SK-N-SH (cell line): Measurements from ENCODE around the gene FABP6. TPM values are rescaled to one million over a fixed set of nuclear protein-coding genes. Genes with fewer than 3 reads are reported as not detected.

ENCODE experiments used
- CTCF ChIA-PET: fragments of 300-600, 350-600 bp; formaldehyde crosslinking; extraction: SDS; loops from one replicate; lab custom pipeline; 2021; lab: Yijun Ruan, JAX
- POLR2A ChIA-PET: fragments of 350-600 bp; sonication (Branson Sonifier 250); formaldehyde crosslinking; extraction: SDS; loops from one replicate; lab custom pipeline; 2020; ENCODE audit warnings: antibody characterized with exemption, inconsistent platforms; lab: Yijun Ruan, JAX
- DNase-seq: peaks from one replicate; pipeline ENCODE4 v3.0.0; 2012
- H2AFZ ChIP-seq: fragments of 200-600 bp; sonication (generic); 2 replicates; pipeline ENCODE4 v1.8.1; 2016; ENCODE audit warnings: antibody characterized with exemption, mild to moderate bottlenecking, low read depth
- H3F3A ChIP-seq: fragments of 200-600 bp; sonication (generic); replicated peaks from 2 replicates; pipeline ENCODE3; 2016; ENCODE audit warnings: antibody characterized with exemption, mild to moderate bottlenecking; ENCODE audit not compliant: insufficient read depth
- H3K27ac ChIP-seq, 2 experiments: fragments of 200-500 bp in 1 of 2; fragments of 200-600 bp in 1 of 2; sonication (Bioruptor generic) in 1 of 2; sonication (generic), shearing (Covaris generic) in 1 of 2; 2 replicates each; pipeline versions ENCODE4 v1.5.1 to v1.6.1; 2014 to 2016; ENCODE audit warnings: low read depth in 2 of 2, inconsistent platforms in 1 of 2, low read length in 1 of 2, mild to moderate bottlenecking in 1 of 2, mixed read lengths in 1 of 2
- H3K27me3 ChIP-seq: fragments of 200-600 bp; sonication (generic), shearing (Covaris generic); 2 replicates; pipeline ENCODE4 v1.6.1; 2016; ENCODE audit warnings: mixed run types; ENCODE audit not compliant: insufficient read depth
- H3K36me3 ChIP-seq, 2 experiments: fragments of 200-500 bp in 1 of 2; fragments of 200-600 bp in 1 of 2; sonication (Bioruptor generic) in 1 of 2; sonication (generic) in 1 of 2; replicated peaks in 1 of 2; 2 replicates each; pipeline versions ENCODE3 to v1.5.1; 2014 to 2016; ENCODE audit warnings: low read length in 1 of 2, mild to moderate bottlenecking in 1 of 2; ENCODE audit not compliant: insufficient read depth in 2 of 2, control insufficient read depth in 1 of 2
- H3K4me1 ChIP-seq, 2 experiments: fragments of 200-500 bp in 1 of 2; fragments of 200-600 bp in 1 of 2; sonication (Bioruptor generic) in 1 of 2; sonication (generic), shearing (Covaris generic) in 1 of 2; 2 replicates each; pipeline versions ENCODE4 v1.5.1 to v1.6.1; 2014 to 2016; ENCODE audit warnings: low read depth in 1 of 2, low read length in 1 of 2, mixed run types in 1 of 2; ENCODE audit not compliant: insufficient read depth in 2 of 2, control insufficient read depth in 1 of 2
- H3K4me2 ChIP-seq: fragments of 200-600 bp; sonication (generic), shearing (Covaris generic); 2 replicates; pipeline ENCODE4 v1.6.1; 2017; ENCODE audit warnings: mixed run types
- H3K4me3 ChIP-seq, 2 experiments: fragments of 200-500 bp in 1 of 2; fragments of 200-600 bp in 1 of 2; sonication (Bioruptor generic) in 1 of 2; sonication (generic), shearing (Covaris generic) in 1 of 2; 2 replicates each; pipeline versions ENCODE4 v1.5.1 to v1.8.1; 2014 to 2016; ENCODE audit warnings: low read depth in 2 of 2, inconsistent platforms in 1 of 2, low read length in 1 of 2, mild to moderate bottlenecking in 1 of 2, mixed read lengths in 1 of 2, moderate library complexity in 1 of 2
- H3K79me2 ChIP-seq: fragments of 200-600 bp; sonication (generic); 2 replicates; pipeline ENCODE4 v1.8.1; 2017; ENCODE audit warnings: mild to moderate bottlenecking; ENCODE audit not compliant: insufficient read depth
- H3K9ac ChIP-seq: fragments of 200-600 bp; sonication (generic); 2 replicates; pipeline ENCODE4 v1.6.1; 2017; ENCODE audit warnings: mixed run types
- H3K9me2 ChIP-seq: fragments of 200-600 bp; sonication (generic); 2 replicates; pipeline ENCODE4 v1.6.1; 2017; ENCODE audit warnings: mixed run types
- H3K9me3 ChIP-seq: fragments of 200-600 bp; sonication (generic); 2 replicates; pipeline ENCODE4 v1.6.1; 2017; ENCODE audit warnings: mixed run types, mild to moderate bottlenecking, moderate library complexity
- H4K20me1 ChIP-seq: fragments of 200-600 bp; sonication (generic); 2 replicates; pipeline ENCODE4 v1.6.1; 2017; ENCODE audit warnings: mild to moderate bottlenecking, mixed run types; ENCODE audit not compliant: insufficient read depth
- CHD2 ChIP-seq: fragments of 150-350 bp; IDR thresholded peaks from 2 replicates; pipeline ENCODE4 v1.6.1; 2018; ENCODE audit warnings: low read length; ENCODE audit not compliant: partially characterized antibody
- EP300 ChIP-seq, 2 experiments: IDR thresholded peaks; 2 replicates each; pipeline versions ENCODE4 v1.4.0 to v1.6.1; 2012; ENCODE audit warnings: borderline replicate concordance in 1 of 2, low read depth in 1 of 2, low read length in 1 of 2
- FOXJ3 ChIP-seq: sonication (generic); formaldehyde crosslinking; IDR thresholded peaks from 2 replicates; pipeline ENCODE4 v1.5.1; 2020; ENCODE audit warnings: mild to moderate bottlenecking, missing genetic modification reagents
- GABPA ChIP-seq: IDR thresholded peaks from 2 replicates; pipeline ENCODE4 v1.4.0; 2012; ENCODE audit warnings: low read depth, mild to moderate bottlenecking
- GATA2 ChIP-seq: sonication (generic); formaldehyde crosslinking; IDR thresholded peaks from 2 replicates; pipeline ENCODE4 v1.5.0; 2020; ENCODE audit warnings: mild to moderate bottlenecking, missing genetic modification reagents
- JUND ChIP-seq: IDR thresholded peaks from 2 replicates; pipeline ENCODE4 v1.4.0; 2012
- MAX ChIP-seq: IDR thresholded peaks from 2 replicates; pipeline ENCODE4 v1.4.0; 2012; ENCODE audit warnings: low read depth
- MEF2A ChIP-seq: IDR thresholded peaks from 2 replicates; pipeline ENCODE4 v1.4.0; 2012; ENCODE audit warnings: low read depth, borderline replicate concordance
- NFIC ChIP-seq: IDR thresholded peaks from 2 replicates; pipeline ENCODE4 v1.4.0; 2012; ENCODE audit warnings: borderline replicate concordance
- POLR2AphosphoS5 ChIP-seq: IDR thresholded peaks from 2 replicates; pipeline ENCODE4 v1.6.1; 2012; ENCODE audit warnings: low read depth, low read length
- RAD21 ChIP-seq: IDR thresholded peaks from 2 replicates; pipeline ENCODE4 v1.6.1; 2012; ENCODE audit warnings: mild to moderate bottlenecking, low read length
- RCOR1 ChIP-seq: fragments of 150-350 bp; IDR thresholded peaks from 2 replicates; pipeline ENCODE4 v1.6.1; 2017; ENCODE audit warnings: antibody characterized with exemption, low read length
- SIN3A ChIP-seq: IDR thresholded peaks from 2 replicates; pipeline ENCODE4 v1.6.1; 2012; ENCODE audit warnings: low read depth, mild to moderate bottlenecking, low read length, moderate library complexity, borderline replicate concordance
- TCF12 ChIP-seq: IDR thresholded peaks from 2 replicates; pipeline ENCODE4 v1.4.0; 2012
- USF1 ChIP-seq: IDR thresholded peaks from 2 replicates; pipeline ENCODE4 v1.4.0; 2012; ENCODE audit warnings: low read depth, borderline replicate concordance
- WGBS: methylation state at CpG from one replicate; pipeline ENCODE4 v1.1.6; 2017; ENCODE audit warnings: low lambda C conversion rate; 5-methylcytosine and 5-hydroxymethylcytosine counted together
- polyA plus RNA-seq, 3 experiments: library from polyadenylated mRNA; depleted of rRNA; stranded (reverse); fragments of >200 nt; gene quantifications; 2 replicates each; pipeline ENCODE4 v1.2.3, GENCODE V29; 2012

Gene FABP6
- polyA plus RNA-seq, 1 of the 3 experiments (the other 2 are of a cell fraction), result 1.1 TPM

- Histone ChIP-seq H3K27me3 (no peaks in the 10 kb centered on the region), H3K4me2 (no peak overlapping the region), H3F3A (no peaks in the 10 kb centered on the region), H2AFZ (no peak overlapping the region), H4K20me1 (no peaks in the 10 kb centered on the region), H3K4me1 (peaks cover 6 to 55% of the 10 kb centered on the region in 2 experiments; a peak in 3 of 4 replicates), H3K79me2 (no peaks in the 10 kb centered on the region), H3K9me3 (no peaks in the 10 kb centered on the region), H3K36me3 (peaks cover 6 to 14% of the 10 kb centered on the region in 2 experiments), H3K9ac (no peak overlapping the region), H3K4me3 (no peak overlapping the region), H3K9me2 (no peaks in the 10 kb centered on the region), H3K27ac (no peak overlapping the region)
- ChIA-PET POLR2A (no interaction called here), CTCF (interaction anchor here (0.6 to 2.3 kb wide), 7 partner anchors 20 to 79 kb away, joined by 3 to 10 read pairs (median 4); partner anchors contain the start of gene CCNJL)
- TF ChIP-seq SIN3A (no peak), GABPA (no peak), MAX (no peak), EP300 (IDR thresholded peaks at IDR 0.05; ENCODE audit: borderline replicate concordance in 1 of 2, low read depth in 1 of 2, low read length in 1 of 2) (no peak), GATA2 (CRISPR knock-in tag) (no peak), JUND (no peak), USF1 (no peak)
- DNase-seq, result no peak
- WGBS, result 97% methylated on average over 5 of the region's 5 CpGs
Measured at GRCh38 chr5:160266044-160266443, 36.7 kb downstream of the FABP6 start.

- H3K27ac ChIP-seq, result peak overlapping the region in 1 of 2 experiments; percentile 18; a peak in 2 of 4 replicates
- no peak for TF ChIP-seq SIN3A
- TF ChIP-seq MEF2A, result no peak
- no peak for TF ChIP-seq RCOR1
- TF ChIP-seq TCF12, result no peak
- no peak for TF ChIP-seq MAX
- no peak for TF ChIP-seq NFIC
- no peak for TF ChIP-seq RAD21
- no peak for TF ChIP-seq EP300 (IDR thresholded peaks at IDR 0.05; ENCODE audit: borderline replicate concordance in 1 of 2, low read depth in 1 of 2, low read length in 1 of 2)
- TF ChIP-seq POLR2AphosphoS5, result no peak
- TF ChIP-seq CHD2, result no peak
- no peak for TF ChIP-seq FOXJ3 (CRISPR knock-in tag)
- H4K20me1 ChIP-seq, result no peaks in the 10 kb centered on the region
- 88% methylated on average over 4 of the region's 9 CpGs for WGBS
- ChIA-PET POLR2A (no interaction called here), CTCF (interaction anchor here (0.6 to 2.3 kb wide), 7 partner anchors 19 to 78 kb away, joined by 3 to 10 read pairs (median 4); no protein-coding TSS in a partner anchor)
- H3F3A ChIP-seq, result no peaks in the 10 kb centered on the region
- no peaks in the 10 kb centered on the region for H3K9me3 ChIP-seq
- H3K79me2 ChIP-seq, result no peaks in the 10 kb centered on the region
- no peak overlapping the region for H3K4me3 ChIP-seq
- peaks cover 6 to 14% of the 10 kb centered on the region in 2 experiments for H3K36me3 ChIP-seq
- H3K27me3 ChIP-seq, result no peaks in the 10 kb centered on the region
- no peak overlapping the region for H3K4me2 ChIP-seq
- no peaks in the 10 kb centered on the region for H3K9me2 ChIP-seq
- H3K9ac ChIP-seq, result no peak overlapping the region
- H3K4me1 ChIP-seq, result peaks cover 7 to 55% of the 10 kb centered on the region in 2 experiments; a peak in 3 of 4 replicates
- no peak for DNase-seq
- no peak overlapping the region for H2AFZ ChIP-seq
Measured at GRCh38 chr5:160266752-160267345, 37.5 kb downstream of the FABP6 start.
